Natural killer cell (primary cell): Measurements from ENCODE around the gene LYZL2. TPM values are rescaled to one million over a fixed set of nuclear protein-coding genes. Genes with fewer than 3 reads are reported as not detected.

Experiments used
- ATAC-seq, 3 donors: fragments of 150-1000 bp in 2 of 3; fragments of 200-7000 bp in 1 of 3; cut with Tn5 transposase; 1 replicate in 1 of 3; 2 replicates in 2 of 3; pipeline ENCODE4 v1.10.0; 2021; ENCODE audit warnings: mild to moderate bottlenecking in 2 of 3, moderate library complexity in 2 of 3
- DNase-seq, 2 donors: peaks; one replicate each; pipeline versions ENCODE4 v3.0.0 to v3.0.0-alpha.2; 2013 to 2021; ENCODE audit warnings: mixed read lengths in 1 of 2
- H3K27ac ChIP-seq: one replicate; pipeline ENCODE4 v1.5.1; 2013; ENCODE audit warnings: mild to moderate bottlenecking, low read length
- H3K27me3 ChIP-seq: one replicate; pipeline ENCODE4 v1.6.1; 2013; ENCODE audit warnings: low read length; ENCODE audit not compliant: control insufficient read depth, insufficient read depth
- H3K36me3 ChIP-seq: one replicate; pipeline ENCODE4 v1.6.1; 2013; ENCODE audit warnings: low read length; ENCODE audit not compliant: control insufficient read depth, insufficient read depth
- H3K4me1 ChIP-seq: one replicate; pipeline ENCODE4 v1.6.1; 2013; ENCODE audit warnings: low read length; ENCODE audit not compliant: control insufficient read depth, insufficient read depth
- H3K4me3 ChIP-seq: one replicate; pipeline ENCODE4 v1.5.1; 2013; ENCODE audit warnings: low read length
- H3K9me3 ChIP-seq: one replicate; pipeline ENCODE4 v1.6.1; 2013; ENCODE audit warnings: low read length; ENCODE audit not compliant: control insufficient read depth, insufficient read depth
- H3K27ac Mint-ChIP-seq, 2 donors: one replicate each; pipeline ENCODE4 v1.8.0; 2022; ENCODE audit warnings: mild to moderate bottlenecking in 2 of 2, mixed read lengths in 2 of 2, moderate library complexity in 1 of 2
- H3K27me3 Mint-ChIP-seq, 2 donors: one replicate each; pipeline ENCODE4 v1.8.0; 2022; ENCODE audit warnings: low read depth in 2 of 2, mixed read lengths in 2 of 2
- H3K36me3 Mint-ChIP-seq: one replicate; pipeline ENCODE4 v1.8.0; 2022; ENCODE audit warnings: mixed read lengths
- H3K4me1 Mint-ChIP-seq, 2 donors: one replicate each; pipeline ENCODE4 v1.8.0; 2022; ENCODE audit warnings: mixed read lengths in 2 of 2
- H3K4me3 Mint-ChIP-seq: one replicate; pipeline ENCODE4 v1.8.0; 2022; ENCODE audit warnings: mild to moderate bottlenecking, moderate library complexity, mixed read lengths
- H3K9me3 Mint-ChIP-seq, 2 donors: one replicate each; pipeline ENCODE4 v1.8.0; 2022; ENCODE audit warnings: mixed read lengths in 2 of 2
- CTCF ChIP-seq: fragments of 200-600 bp; IDR thresholded peaks from one replicate; pipeline ENCODE4 v1.8.0; 2022; ENCODE audit warnings: antibody characterized with exemption
- WGBS: methylation state at CpG from one replicate; pipeline ENCODE4 v1.1.7; 2013; ENCODE audit warnings: missing lambda C conversion rate; ENCODE audit not compliant: insufficient coverage; 5-methylcytosine and 5-hydroxymethylcytosine counted together
- intact Hi-C: fragments of 100-400 bp; cut with micrococcal nuclease; formaldehyde crosslinking; loops from one replicate; pipeline ENCODE4 v1.14.2; 2022
- total RNA-seq, 4 donors: library from RNA; stranded (reverse); fragments of 120-200 nt in 1 of 4; gene quantifications; one replicate each; pipeline versions ENCODE4 v1.2.3 to v1.2.4, GENCODE V29; 2013 to 2022

The LYZL2 gene
- total RNA-seq, 3 donors from 2014 or later (not counting 1 experiment from before 2014, with no cell fraction given), result not detected

GRCh38 chr10:30580241-30580640 lies 49.3 kb downstream of the LYZL2 start:
- Mint-ChIP-seq H3K9me3 (no peaks in the 10 kb centered on the region), H3K27ac (no peak overlapping the region), H3K27me3 (no peaks in the 10 kb centered on the region), H3K4me3 (no peak overlapping the region), H3K4me1 (peaks cover 15 to 16% of the 10 kb centered on the region in 2 donors), H3K36me3 (no peaks in the 10 kb centered on the region)
- intact Hi-C loops, result no loop called here
- 93% methylated on average over 7 of the region's 7 CpGs for whole genome bisulfite sequencing
- ATAC-seq, result no peak
- no peaks in the 10 kb centered on the region for H3K9me3 ChIP-seq
- peaks cover 15% of the 10 kb centered on the region for H3K4me1 ChIP-seq
- TF ChIP-seq CTCF, result no peak
- H3K27ac ChIP-seq, result no peak overlapping the region
- H3K36me3 ChIP-seq, result no peaks in the 10 kb centered on the region
- no peak for DNase-seq
- no peaks in the 10 kb centered on the region for H3K27me3 ChIP-seq
- no peak overlapping the region for H3K4me3 ChIP-seq

- no peak overlapping the region for H3K27ac Mint-ChIP-seq
- TF ChIP-seq CTCF, result no peak
- H3K4me3 Mint-ChIP-seq, result no peak overlapping the region
These were observed 50.0 kb downstream of the LYZL2 start for GRCh38 chr10:30579574-30579973.

GRCh38 chr10:30577048-30577447 lies 52.5 kb downstream of the LYZL2 start:
- ATAC-seq (no peak), DNase-seq (no peak)
- H3K27me3 ChIP-seq, result no peaks in the 10 kb centered on the region
- Mint-ChIP-seq H3K4me3 (no peak overlapping the region), H3K36me3 (no peaks in the 10 kb centered on the region), H3K4me1 (no peaks in the 10 kb centered on the region), H3K27me3 (no peaks in the 10 kb centered on the region), H3K27ac (no peak overlapping the region), H3K9me3 (no peaks in the 10 kb centered on the region)
- H3K4me1 ChIP-seq, result no peaks in the 10 kb centered on the region
- no peaks in the 10 kb centered on the region for H3K9me3 ChIP-seq
- TF ChIP-seq CTCF, result no peak
- H3K4me3 ChIP-seq, result no peak overlapping the region
- intact Hi-C loops, result no loop called here
- H3K36me3 ChIP-seq, result no peaks in the 10 kb centered on the region
- H3K27ac ChIP-seq, result no peak overlapping the region

More at GRCh38 chr10:30579574-30579973, 50.0 kb downstream of the LYZL2 start:
- Histone ChIP-seq H3K9me3 (no peaks in the 10 kb centered on the region), H3K27me3 (no peaks in the 10 kb centered on the region), H3K36me3 (no peaks in the 10 kb centered on the region), H3K4me1 (peaks cover 15% of the 10 kb centered on the region), H3K4me3 (no peak overlapping the region), H3K27ac (no peak overlapping the region)
- intact Hi-C loops, result no loop called here
- DNase-seq (no peak), ATAC-seq (no peak)
- H3K27me3 Mint-ChIP-seq, result no peaks in the 10 kb centered on the region
- no peaks in the 10 kb centered on the region for H3K9me3 Mint-ChIP-seq
- peaks cover 15 to 16% of the 10 kb centered on the region in 2 donors for H3K4me1 Mint-ChIP-seq
- H3K36me3 Mint-ChIP-seq, result no peaks in the 10 kb centered on the region
- WGBS, result 93% methylated on average over 3 of the region's 3 CpGs

- DNase-seq (no peak), ATAC-seq (no peak)
- H3K9me3 Mint-ChIP-seq, result no peaks in the 10 kb centered on the region
- H3K36me3 Mint-ChIP-seq, result no peaks in the 10 kb centered on the region
- Histone ChIP-seq H3K36me3 (no peaks in the 10 kb centered on the region), H3K27me3 (no peaks in the 10 kb centered on the region), H3K9me3 (no peaks in the 10 kb centered on the region), H3K4me1 (no peaks in the 10 kb centered on the region), H3K4me3 (no peak overlapping the region), H3K27ac (no peak overlapping the region)
- TF ChIP-seq CTCF, result no peak
- H3K4me1 Mint-ChIP-seq, result no peaks in the 10 kb centered on the region
- intact Hi-C loops, result no loop called here
- H3K27ac Mint-ChIP-seq, result no peak overlapping the region
- no peak overlapping the region for H3K4me3 Mint-ChIP-seq
- H3K27me3 Mint-ChIP-seq, result no peaks in the 10 kb centered on the region
- 90% methylated on average over 6 of the region's 6 CpGs for whole genome bisulfite sequencing
These were observed 52.9 kb downstream of the LYZL2 start for GRCh38 chr10:30576641-30577040.
